ENCODE results near the gene ATP5PO. TPM values are rescaled to one million over a fixed set of nuclear protein-coding genes. Genes with fewer than 3 reads are reported as not detected.
"Not testable (repeated sequence)": the region's sequence is repeated elsewhere in the genome, so short reads cannot be mapped to it uniquely, and the experiment has no call there.

The ATP5PO gene
- total RNA-seq, 1 experiment from 2014 or later, result 310 TPM

DNA sequence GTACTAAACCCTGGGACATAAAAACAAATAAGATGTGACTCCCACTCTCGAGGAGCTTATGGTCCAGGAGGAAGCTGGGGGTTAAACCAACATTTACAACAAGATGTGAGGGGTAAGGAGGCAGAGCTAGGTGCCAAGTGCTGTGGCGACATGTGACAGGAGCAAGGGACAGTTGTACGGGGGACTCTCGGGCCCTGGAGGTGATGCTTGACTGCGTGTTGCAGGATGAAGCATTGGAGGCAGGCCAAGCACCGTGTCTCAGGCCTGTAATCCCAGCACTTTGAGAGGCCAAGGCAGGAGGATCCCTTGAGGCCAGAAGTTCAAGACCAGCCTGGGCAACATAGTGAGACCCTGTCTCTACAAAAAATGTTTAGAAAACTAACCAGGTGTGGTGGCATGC lies 36.8 kb downstream of the ATP5PO start:
- Histone ChIP-seq H2AFZ (ENCODE audit: low read length) (no peak overlapping the region), H3K27me3 (ENCODE audit: low read length) (no peaks in the 10 kb centered on the region), H3K36me3 (ENCODE audit: insufficient read depth, low read length) (no peaks in the 10 kb centered on the region), H3K9me2 (replicated peaks; ENCODE audit: insufficient read depth, low read length) (no peaks in the 10 kb centered on the region), H4K20me1 (ENCODE audit: insufficient read depth, low read depth, low read length) (no peaks in the 10 kb centered on the region), H3K4me2 (ENCODE audit: low read depth, low read length, poor library complexity, severe bottlenecking) (no peak overlapping the region), H3K4me1 (ENCODE audit: low read length) (no peaks in the 10 kb centered on the region), H3K9ac (ENCODE audit: low read length) (no peak overlapping the region), H3K9me3 (ENCODE audit: low read length) (no peaks in the 10 kb centered on the region), H3K4me3 (ENCODE audit: low read length) (no peak overlapping the region), H3K27ac (ENCODE audit: low read length) (no peak overlapping the region), H3K79me2 (ENCODE audit: low read length) (no peaks in the 10 kb centered on the region)
- no peak for DNase-seq

GRCh38 chr21:33875026-33875695 lies 40.4 kb downstream of the ATP5PO start:
- H3K27ac ChIP-seq (ENCODE audit: low read length), result no peak overlapping the region
- H3K4me3 ChIP-seq (ENCODE audit: low read length), result no peak overlapping the region
- DNase-seq, result no peak
- H3K79me2 ChIP-seq (ENCODE audit: low read length), result no peaks in the 10 kb centered on the region
- no peak overlapping the region for H3K9ac ChIP-seq (ENCODE audit: low read length)
- H4K20me1 ChIP-seq (ENCODE audit: insufficient read depth, low read depth, low read length), result no peaks in the 10 kb centered on the region
- H3K36me3 ChIP-seq (ENCODE audit: insufficient read depth, low read length), result no peaks in the 10 kb centered on the region
- no peaks in the 10 kb centered on the region for H3K27me3 ChIP-seq (ENCODE audit: low read length)
- no peak overlapping the region for H2AFZ ChIP-seq (ENCODE audit: low read length)
- no peak overlapping the region for H3K4me2 ChIP-seq (ENCODE audit: low read depth, low read length, poor library complexity, severe bottlenecking)
- H3K4me1 ChIP-seq (ENCODE audit: low read length), result no peaks in the 10 kb centered on the region
- H3K9me3 ChIP-seq (ENCODE audit: low read length), result no peaks in the 10 kb centered on the region
- no peaks in the 10 kb centered on the region for H3K9me2 ChIP-seq (replicated peaks; ENCODE audit: insufficient read depth, low read length)

- no peaks in the 10 kb centered on the region for H3K9me3 ChIP-seq (ENCODE audit: low read length)
- no peaks in the 10 kb centered on the region for H3K36me3 ChIP-seq (ENCODE audit: insufficient read depth, low read length)
- no peaks in the 10 kb centered on the region for H3K27me3 ChIP-seq (ENCODE audit: low read length)
Measured at GRCh38 chr21:33874161-33874560, 41.4 kb downstream of the ATP5PO start.

GRCh38 chr21:33872881-33873515 lies 42.6 kb downstream of the ATP5PO start:
- Histone ChIP-seq H3K4me3 (ENCODE audit: low read length) (no peak overlapping the region), H3K4me1 (ENCODE audit: low read length) (no peaks in the 10 kb centered on the region), H3K9me3 (ENCODE audit: low read length) (no peaks in the 10 kb centered on the region), H2AFZ (ENCODE audit: low read length) (no peak overlapping the region), H3K27ac (ENCODE audit: low read length) (no peak overlapping the region), H3K36me3 (ENCODE audit: insufficient read depth, low read length) (no peaks in the 10 kb centered on the region), H3K9ac (ENCODE audit: low read length) (no peak overlapping the region), H3K79me2 (ENCODE audit: low read length) (no peaks in the 10 kb centered on the region), H3K4me2 (ENCODE audit: low read depth, low read length, poor library complexity, severe bottlenecking) (no peak overlapping the region), H4K20me1 (ENCODE audit: insufficient read depth, low read depth, low read length) (no peaks in the 10 kb centered on the region), H3K9me2 (replicated peaks; ENCODE audit: insufficient read depth, low read length) (no peaks in the 10 kb centered on the region), H3K27me3 (ENCODE audit: low read length) (no peaks in the 10 kb centered on the region)
- no peak for DNase-seq

More at GRCh38 chr21:33874161-33874560, 41.4 kb downstream of the ATP5PO start:
- no peak overlapping the region for H3K9ac ChIP-seq (ENCODE audit: low read length)
- no peak for DNase-seq
- H3K4me2 ChIP-seq (ENCODE audit: low read depth, low read length, poor library complexity, severe bottlenecking), result no peak overlapping the region
- no peak overlapping the region for H3K27ac ChIP-seq (ENCODE audit: low read length)
- no peaks in the 10 kb centered on the region for H4K20me1 ChIP-seq (ENCODE audit: insufficient read depth, low read depth, low read length)
- no peaks in the 10 kb centered on the region for H3K79me2 ChIP-seq (ENCODE audit: low read length)
- no peak overlapping the region for H2AFZ ChIP-seq (ENCODE audit: low read length)
- H3K4me3 ChIP-seq (ENCODE audit: low read length), result no peak overlapping the region
- no peaks in the 10 kb centered on the region for H3K4me1 ChIP-seq (ENCODE audit: low read length)
- H3K9me2 ChIP-seq (replicated peaks; ENCODE audit: insufficient read depth, low read length), result no peaks in the 10 kb centered on the region

GRCh38 chr21:33871171-33871570 lies 44.4 kb downstream of the ATP5PO start:
- no peaks in the 10 kb centered on the region for H3K79me2 ChIP-seq (ENCODE audit: low read length)
- no peaks in the 10 kb centered on the region for H3K27me3 ChIP-seq (ENCODE audit: low read length)
- no peaks in the 10 kb centered on the region for H3K9me3 ChIP-seq (ENCODE audit: low read length)
- H3K9me2 ChIP-seq (replicated peaks; ENCODE audit: insufficient read depth, low read length), result no peaks in the 10 kb centered on the region
- no peak overlapping the region for H3K4me3 ChIP-seq (ENCODE audit: low read length)
- H3K36me3 ChIP-seq (ENCODE audit: insufficient read depth, low read length), result no peaks in the 10 kb centered on the region
- H3K27ac ChIP-seq (ENCODE audit: low read length), result no peak overlapping the region
- DNase-seq, result no peak
- H3K4me1 ChIP-seq (ENCODE audit: low read length), result no peaks in the 10 kb centered on the region
- no peak overlapping the region for H2AFZ ChIP-seq (ENCODE audit: low read length)
- no peaks in the 10 kb centered on the region for H4K20me1 ChIP-seq (ENCODE audit: insufficient read depth, low read depth, low read length)
- no peak overlapping the region for H3K9ac ChIP-seq (ENCODE audit: low read length)
- H3K4me2 ChIP-seq (ENCODE audit: low read depth, low read length, poor library complexity, severe bottlenecking), result no peak overlapping the region

DNA sequence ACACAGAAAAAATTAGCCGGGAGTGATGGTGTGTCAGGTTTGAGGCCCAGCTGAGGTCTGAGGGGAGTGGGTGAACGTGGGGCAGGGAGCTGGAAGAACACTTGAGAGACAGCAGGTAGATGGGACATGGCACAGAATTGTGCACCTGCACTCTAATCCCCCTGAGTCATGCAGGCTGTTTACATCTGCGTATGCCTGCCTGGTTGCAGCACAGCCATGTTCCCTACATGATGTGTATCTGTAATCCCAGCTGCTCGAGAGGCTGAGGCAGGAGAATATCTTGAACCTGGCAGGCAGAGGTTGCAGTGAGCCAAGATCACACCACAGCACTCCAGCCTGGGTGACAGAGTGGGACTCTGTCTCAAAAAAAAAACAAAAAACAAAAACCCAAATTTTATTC lies 44.8 kb downstream of the ATP5PO start:
- no peak overlapping the region for H3K4me2 ChIP-seq (ENCODE audit: low read depth, low read length, poor library complexity, severe bottlenecking)
- H3K27ac ChIP-seq (ENCODE audit: low read length), result no peak overlapping the region
- H4K20me1 ChIP-seq (ENCODE audit: insufficient read depth, low read depth, low read length), result no peaks in the 10 kb centered on the region
- DNase-seq, result no peak
- H3K36me3 ChIP-seq (ENCODE audit: insufficient read depth, low read length), result no peaks in the 10 kb centered on the region
- H2AFZ ChIP-seq (ENCODE audit: low read length), result no peak overlapping the region
- no peaks in the 10 kb centered on the region for H3K9me3 ChIP-seq (ENCODE audit: low read length)
- no peak overlapping the region for H3K4me3 ChIP-seq (ENCODE audit: low read length)
- no peaks in the 10 kb centered on the region for H3K27me3 ChIP-seq (ENCODE audit: low read length)
- H3K79me2 ChIP-seq (ENCODE audit: low read length), result no peaks in the 10 kb centered on the region
- H3K9ac ChIP-seq (ENCODE audit: low read length), result no peak overlapping the region
- no peaks in the 10 kb centered on the region for H3K9me2 ChIP-seq (replicated peaks; ENCODE audit: insufficient read depth, low read length)
- no peaks in the 10 kb centered on the region for H3K4me1 ChIP-seq (ENCODE audit: low read length)

- no peaks in the 10 kb centered on the region for H4K20me1 ChIP-seq (ENCODE audit: insufficient read depth, low read depth, low read length)
- no peaks in the 10 kb centered on the region for H3K79me2 ChIP-seq (ENCODE audit: low read length)
- no peak overlapping the region for H3K27ac ChIP-seq (ENCODE audit: low read length)
- H3K9ac ChIP-seq (ENCODE audit: low read length), result no peak overlapping the region
- H3K4me2 ChIP-seq (ENCODE audit: low read depth, low read length, poor library complexity, severe bottlenecking), result no peak overlapping the region
- no peaks in the 10 kb centered on the region for H3K36me3 ChIP-seq (ENCODE audit: insufficient read depth, low read length)
- no peak for DNase-seq
- no peaks in the 10 kb centered on the region for H3K9me2 ChIP-seq (replicated peaks; ENCODE audit: insufficient read depth, low read length)
- no peaks in the 10 kb centered on the region for H3K4me1 ChIP-seq (ENCODE audit: low read length)
- H3K4me3 ChIP-seq (ENCODE audit: low read length), result no peak overlapping the region
- no peak overlapping the region for H2AFZ ChIP-seq (ENCODE audit: low read length)
- no peaks in the 10 kb centered on the region for H3K9me3 ChIP-seq (ENCODE audit: low read length)
- no peaks in the 10 kb centered on the region for H3K27me3 ChIP-seq (ENCODE audit: low read length)
Measured at GRCh38 chr21:33869873-33870272, 45.7 kb downstream of the ATP5PO start.

DNA sequence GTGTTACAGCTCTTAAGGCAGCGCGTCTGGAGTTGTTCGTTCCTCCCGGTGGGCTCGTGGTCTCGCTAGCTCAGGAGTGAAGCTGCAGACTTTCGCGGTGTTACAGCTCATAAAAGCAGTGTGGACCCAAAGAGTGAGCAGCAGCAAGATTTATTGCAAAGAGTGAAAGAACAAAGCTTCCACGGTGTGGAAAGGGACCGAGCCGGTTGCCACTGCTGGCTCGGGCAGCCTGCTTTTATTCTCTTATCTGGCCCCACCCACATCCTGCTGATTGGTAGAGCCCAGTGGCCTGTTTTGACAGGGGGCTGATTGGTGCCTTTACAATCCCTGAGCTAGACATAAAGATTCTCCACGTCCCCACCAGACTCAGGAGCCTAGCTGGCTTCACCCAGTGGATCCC lies 47.7 kb downstream of the ATP5PO start:
- H3K36me3 ChIP-seq (ENCODE audit: insufficient read depth, low read length); H3K27ac ChIP-seq (ENCODE audit: low read length); H3K9ac ChIP-seq (ENCODE audit: low read length); H3K79me2 ChIP-seq (ENCODE audit: low read length); H3K9me2 ChIP-seq (replicated peaks; ENCODE audit: insufficient read depth, low read length); DNase-seq; H3K4me1 ChIP-seq (ENCODE audit: low read length); H3K9me3 ChIP-seq (ENCODE audit: low read length); H3K27me3 ChIP-seq (ENCODE audit: low read length); H2AFZ ChIP-seq (ENCODE audit: low read length); H3K4me3 ChIP-seq (ENCODE audit: low read length); H4K20me1 ChIP-seq (ENCODE audit: insufficient read depth, low read depth, low read length); H3K4me2 ChIP-seq (ENCODE audit: low read depth, low read length, poor library complexity, severe bottlenecking): not testable (repeated sequence)

All from Karpas-422 (cell line).